GM21423 (cell line): Measurements from ENCODE around the gene DPP6.
"Not testable (repeated sequence)": the region's sequence is repeated elsewhere in the genome, so short reads cannot be mapped to it uniquely, and the experiment has no call there.

Experiments used
- ATAC-seq: cut with Tn5 transposase; IDR thresholded peaks from one replicate; pipeline ENCODE4 v1.9.1; 2021; ENCODE audit warnings: mild to moderate bottlenecking, moderate library complexity; ENCODE audit not compliant: unreplicated experiment

Gene DPP6

GRCh38 chr7:154914996-154915380 lies 862.8 kb downstream of the DPP6 start:
- ATAC-seq, result no peak

GRCh38 chr7:154915600-154915999 lies 863.4 kb downstream of the DPP6 start:
- no peak for ATAC-seq

GRCh38 chr7:154916381-154916780 lies 864.2 kb downstream of the DPP6 start:
- ATAC-seq, result no peak

DNA sequence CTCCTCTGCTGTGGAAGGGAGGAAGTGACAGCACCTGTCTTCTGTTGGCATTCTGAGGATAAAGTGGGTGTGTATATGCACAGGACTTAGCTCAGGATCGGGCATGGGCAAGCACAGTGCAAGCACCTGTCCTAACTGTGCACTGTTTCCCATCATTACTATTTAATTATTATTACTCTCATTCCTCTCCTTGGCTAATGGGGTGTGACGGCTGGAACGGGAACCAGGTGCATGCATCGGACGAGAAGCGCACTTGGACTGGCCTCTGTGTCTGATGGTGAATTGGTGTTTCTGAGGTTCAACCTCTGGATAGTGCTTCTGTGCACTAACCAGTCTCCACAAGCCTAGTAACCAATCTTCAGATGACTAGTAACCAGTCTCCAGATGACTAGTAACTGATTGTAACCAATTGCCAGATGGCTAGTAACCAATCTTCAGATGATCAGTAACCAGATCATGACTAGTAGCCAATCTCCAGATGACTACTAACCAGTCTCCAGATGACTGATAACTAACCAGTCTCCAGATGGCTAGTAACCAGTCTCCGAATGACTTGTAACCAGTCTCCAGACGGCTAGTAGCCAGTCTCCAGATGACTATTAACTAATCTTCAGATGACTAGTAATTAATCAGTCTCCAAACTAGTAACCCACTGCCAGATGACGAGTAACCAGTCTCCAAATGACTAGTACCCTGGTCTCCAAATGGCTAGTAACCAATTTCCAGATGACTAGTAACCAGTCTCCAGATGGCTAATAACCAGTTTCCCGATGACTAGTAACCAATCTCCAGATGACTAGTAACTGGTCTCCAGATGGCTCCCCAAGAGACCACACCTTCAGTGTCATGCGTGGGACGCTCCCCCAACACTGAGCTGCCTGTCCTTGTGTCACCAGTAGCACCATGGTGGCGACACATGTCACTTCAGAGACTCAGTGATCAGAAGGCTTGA lies 864.9 kb downstream of the DPP6 start:
- ATAC-seq, result no peak

DNA sequence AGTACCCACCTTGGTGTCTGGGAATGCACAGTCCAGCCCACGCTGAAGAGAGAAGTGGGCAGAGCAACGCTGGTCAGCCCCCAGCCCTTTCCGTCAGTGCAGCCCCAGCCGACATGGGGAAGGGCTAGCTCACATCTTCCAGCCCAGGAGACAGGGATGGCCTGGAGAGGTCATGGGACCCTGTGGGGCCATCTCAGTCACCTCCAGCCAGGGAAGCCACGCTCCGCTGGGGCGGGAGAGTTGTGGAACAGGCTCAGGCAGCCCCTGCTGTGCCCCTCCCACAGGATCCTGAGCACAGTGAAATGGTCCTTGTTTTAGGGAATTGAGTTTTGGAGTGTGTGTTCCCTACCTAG lies 865.6 kb downstream of the DPP6 start:
- ATAC-seq, result no peak

- no peak for ATAC-seq
Observed at GRCh38 chr7:154918266-154918665, 866.1 kb downstream of the DPP6 start.

DNA sequence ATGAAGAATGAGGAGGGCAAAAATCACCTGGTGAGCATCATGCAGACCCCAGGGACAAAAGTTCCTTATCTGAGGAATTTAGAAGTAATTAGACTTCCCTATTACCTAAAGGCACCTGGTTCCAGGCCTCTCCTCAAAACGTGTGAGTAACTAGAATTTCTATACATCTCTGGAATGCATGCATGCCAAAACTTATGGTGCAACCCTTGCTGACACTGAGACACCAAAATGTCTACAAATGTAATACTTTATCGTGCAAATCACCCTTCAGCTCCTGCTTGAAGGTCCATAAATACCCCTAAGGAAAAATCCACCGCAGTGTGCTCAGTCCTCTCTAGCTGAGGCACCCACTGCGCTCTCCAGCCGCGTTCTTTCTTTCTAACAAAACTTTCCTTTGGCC lies 866.5 kb downstream of the DPP6 start:
- no peak for ATAC-seq

GRCh38 chr7:154919344-154920225 lies 867.4 kb downstream of the DPP6 start:
- ATAC-seq, result no peak

GRCh38 chr7:154922472-154922871 lies 870.3 kb downstream of the DPP6 start:
- not testable (repeated sequence) for ATAC-seq

DNA sequence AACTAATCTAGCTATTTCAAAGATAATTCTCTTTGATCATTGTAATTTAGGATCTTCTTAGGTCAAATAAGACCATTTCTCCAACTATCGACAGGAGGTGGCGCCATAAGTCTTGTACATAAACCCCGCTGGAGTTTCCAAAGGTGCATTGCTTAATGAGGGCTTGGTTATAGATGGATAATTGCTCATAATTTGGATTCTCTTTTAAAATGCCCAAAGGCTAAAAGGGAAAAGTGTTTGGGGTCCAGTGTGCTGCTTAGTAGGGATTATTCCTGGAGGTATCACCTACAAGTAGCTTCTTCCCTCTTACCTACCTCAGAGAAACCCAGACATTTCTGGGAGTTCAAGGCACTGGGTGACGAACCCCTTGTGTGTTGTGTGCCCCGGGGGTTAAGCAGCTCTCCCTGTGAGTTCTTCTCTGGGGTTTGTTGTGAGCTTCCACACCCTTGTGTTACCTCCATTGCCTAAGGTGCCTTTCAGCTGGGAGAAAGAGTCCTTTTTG lies 875.5 kb downstream of the DPP6 start:
- peak; percentile 51 for ATAC-seq

DNA sequence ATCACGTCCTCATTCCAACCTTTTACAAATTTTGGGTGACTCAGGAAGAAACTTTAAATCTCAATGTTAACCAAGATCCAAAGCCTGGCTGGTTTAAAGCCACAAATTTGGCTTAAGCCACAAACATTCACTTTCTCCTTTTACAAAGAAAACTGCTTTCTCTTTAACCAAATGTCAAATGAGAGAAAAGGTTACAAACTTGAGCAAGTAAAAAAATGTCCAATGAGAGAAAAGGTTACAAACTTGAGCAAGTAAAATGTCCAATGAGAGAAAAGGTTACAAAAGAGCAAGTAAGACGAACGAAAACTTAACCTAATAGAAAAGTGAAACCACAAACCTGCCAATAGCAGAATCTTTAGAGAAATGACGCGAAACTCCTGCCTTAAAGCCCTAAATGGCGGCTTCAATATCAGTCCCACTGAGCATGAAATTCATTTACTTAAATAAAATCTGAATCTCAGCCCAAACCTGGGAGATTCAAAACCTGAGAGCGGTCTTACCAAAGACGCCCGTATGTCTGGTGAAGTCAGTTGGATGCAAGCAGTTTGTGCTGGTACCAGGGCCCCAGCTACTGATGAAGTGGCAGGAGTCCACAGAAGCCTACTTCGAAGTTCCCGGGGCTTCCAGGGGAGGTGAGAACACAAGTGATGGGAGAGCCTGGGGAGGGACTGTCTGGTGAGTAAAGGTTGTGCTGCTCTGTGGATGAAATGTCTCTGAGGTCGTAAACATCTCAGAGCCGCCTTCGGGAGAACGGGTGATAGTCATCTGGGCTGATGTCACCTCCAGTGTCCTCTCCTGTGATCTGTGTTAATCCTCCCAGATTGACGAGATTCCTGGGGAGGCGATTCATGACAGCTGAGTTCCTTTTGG lies 876.2 kb downstream of the DPP6 start:
- peak; percentile 82 for ATAC-seq

DNA sequence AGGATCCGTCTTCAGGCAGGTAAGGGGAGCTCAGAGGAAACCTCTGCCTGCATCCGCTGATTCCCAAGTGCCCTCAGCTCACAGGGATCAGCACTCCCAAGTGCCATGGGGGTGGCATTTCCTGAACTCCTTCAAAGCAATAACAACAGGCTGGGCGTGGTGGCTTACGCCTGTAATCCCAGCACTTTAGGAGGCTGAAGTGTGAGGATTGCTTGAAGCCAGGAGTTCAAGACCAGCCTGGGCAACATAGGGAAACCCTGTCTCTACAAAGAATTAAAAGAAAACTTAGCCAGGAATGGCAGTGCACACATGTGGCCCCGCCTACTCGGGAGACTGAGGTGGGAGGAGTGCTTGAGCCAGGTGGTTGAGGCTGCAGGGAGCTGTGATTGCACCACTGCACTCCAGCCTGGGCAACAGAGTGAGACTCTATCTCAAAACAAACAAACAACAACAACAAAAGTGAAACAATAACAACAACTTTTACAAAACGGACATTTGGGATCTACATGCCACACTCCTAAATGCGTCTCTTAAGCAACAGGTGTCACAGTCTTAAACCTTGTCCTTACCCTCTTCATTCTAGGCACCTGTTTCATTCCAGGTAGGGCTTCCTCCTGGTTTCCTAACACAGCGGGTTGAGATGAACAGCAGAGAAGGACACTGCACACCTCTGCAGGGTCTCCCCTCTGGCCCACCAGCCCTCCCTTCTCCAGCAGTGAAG lies 877.0 kb downstream of the DPP6 start:
- no peak for ATAC-seq

DNA sequence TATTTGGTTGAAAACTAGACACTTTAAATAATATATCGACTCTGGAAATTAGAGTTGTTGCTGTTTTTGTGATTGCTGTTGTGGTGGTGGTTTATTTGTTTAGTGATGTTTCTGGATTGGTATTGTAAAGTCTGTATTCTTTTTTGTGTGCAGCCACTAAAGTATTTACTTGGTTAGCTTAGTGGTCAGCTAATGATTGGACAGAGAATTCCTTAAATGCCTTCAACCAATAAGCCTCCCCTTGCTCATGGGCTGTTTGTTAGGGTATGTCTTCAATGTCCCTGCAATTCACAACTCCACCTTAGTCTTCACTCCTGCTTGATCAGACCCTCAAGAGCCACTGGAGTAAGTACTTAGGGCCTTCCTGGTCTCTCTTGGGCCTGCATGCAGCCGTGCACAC lies 879.7 kb downstream of the DPP6 start:
- ATAC-seq, result no peak

GRCh38 chr7:154934353-154934952 lies 882.3 kb downstream of the DPP6 start:
- not testable (repeated sequence) for ATAC-seq

- ATAC-seq, result no peak
Observed at GRCh38 chr7:154937837-154938236, 885.6 kb downstream of the DPP6 start.

DNA sequence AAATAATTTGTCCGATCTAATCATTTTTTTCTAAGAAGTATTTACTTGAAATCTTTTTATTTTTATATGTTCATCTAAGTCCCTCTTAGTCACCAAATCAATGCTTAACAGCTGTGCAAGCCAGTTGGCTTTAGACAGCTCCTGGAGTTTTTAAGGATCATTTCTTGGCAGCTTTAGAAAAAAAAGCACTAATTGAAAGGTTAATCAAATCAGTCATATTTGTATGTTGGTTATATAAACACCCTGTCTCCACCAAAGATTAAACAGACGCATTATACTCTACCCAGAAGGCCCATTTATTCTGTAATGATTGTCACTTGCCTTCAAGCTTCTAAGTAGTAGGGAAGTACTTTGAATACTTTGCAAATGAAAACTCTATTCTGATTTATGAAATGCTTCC lies 890.5 kb downstream of the DPP6 start:
- ATAC-seq, result no peak
